Stimulated activated CD4-positive, alpha-beta T cell treated with anti-CD3 and anti-CD28 coated beads, Interleukin-12 subunit alpha, Interleukin-12 subunit beta, amount 100 ng/mL, for 48 hours (primary cell): Measurements from ENCODE around the gene IL2RA.
"Not testable (repeated sequence)": the region's sequence is repeated elsewhere in the genome, so short reads cannot be mapped to it uniquely, and the experiment has no call there.

Source experiments
- DNase-seq, 3 donors: peaks; one replicate each; pipeline ENCODE4 v3.0.0-alpha.2; 2020; ENCODE audit warnings: low read depth in 2 of 3, low spot score in 1 of 3

IL2RA gene

GRCh38 chr10:5963071-5963470, 99.1 kb downstream of the IL2RA start:
- DNase-seq, result no peak

- DNase-seq, result not testable (repeated sequence)
Observed at GRCh38 chr10:5962358-5962940, 99.7 kb downstream of the IL2RA start.

DNA sequence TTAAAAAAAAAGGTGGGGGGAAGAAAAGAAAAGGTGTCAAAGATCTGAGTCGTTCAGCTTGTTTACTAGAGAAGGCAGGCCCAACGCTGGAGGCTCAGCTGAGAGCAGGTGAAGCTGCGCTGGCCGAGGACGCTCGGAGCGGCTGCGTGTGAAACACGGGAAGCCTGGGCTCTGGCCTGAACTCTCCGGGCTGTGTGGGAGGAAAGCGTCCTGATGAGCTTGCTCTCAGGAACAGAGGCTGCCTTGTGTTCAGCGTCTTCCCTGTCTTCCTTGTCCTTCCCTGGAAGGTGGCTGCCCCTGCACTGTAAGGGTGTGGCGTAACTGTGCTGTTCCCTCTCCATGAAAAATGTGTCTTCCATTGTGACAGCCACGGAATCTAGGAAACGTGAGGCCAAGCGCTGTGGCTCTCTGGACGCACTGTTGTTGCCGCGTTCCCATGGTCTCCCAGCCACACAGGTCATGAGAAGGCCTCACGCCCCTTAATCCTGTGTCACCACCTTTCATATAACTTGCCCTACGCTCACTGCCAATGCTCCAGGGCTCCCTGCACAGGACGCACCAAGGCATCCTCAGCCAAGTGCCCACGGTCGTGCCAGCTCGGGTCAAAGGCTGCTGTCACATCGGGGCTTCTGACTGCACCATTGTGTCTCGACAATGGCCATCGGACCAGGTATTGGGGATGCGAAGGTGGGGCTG, 100.6 kb downstream of the IL2RA start:
- no peak for DNase-seq

GRCh38 chr10:5960973-5961275, 101.2 kb downstream of the IL2RA start:
- DNase-seq, result not testable (repeated sequence)
